GM12878 (cell line): Measurements from ENCODE around the gene PLXNA2. TPM values are rescaled to one million over a fixed set of nuclear protein-coding genes. Genes with fewer than 3 reads are reported as not detected.

Experiments used
- ATAC-seq: fragments of 200-7000 bp; cut with Tn5 transposase; 3 replicates; pipeline ENCODE4 v1.9.1; 2020; ENCODE audit warnings: mild to moderate bottlenecking, moderate library complexity
- BruUV-seq: library from RNA; stranded (reverse); fragments of 400-500 nt; replicated peaks from 2 replicates; lab custom pipeline; 2021; lab: Mats Ljungman, UMichigan
- CTCF ChIA-PET: fragments of 300-600 bp; sonication (Branson Sonifier 250); formaldehyde crosslinking; extraction: SDS; loops from one replicate; lab custom pipeline; 2021; ENCODE audit warnings: inconsistent platforms; lab: Yijun Ruan, JAX
- POLR2A ChIA-PET: fragments of 350-600 bp; formaldehyde crosslinking; extraction: SDS; loops from one replicate; lab custom pipeline; 2021; ENCODE audit warnings: inconsistent platforms; lab: Charles Lee
- RAD21 ChIA-PET: fragments of 300-600 bp; sonication (Branson Sonifier 250); formaldehyde crosslinking; loops from one replicate; lab custom pipeline; 2023; ENCODE audit warnings: antibody characterized with exemption; ENCODE audit not compliant: unreplicated experiment; lab: Charles Lee
- SMC1A ChIA-PET: fragments of 300-600 bp; sonication (Branson Sonifier 250); formaldehyde crosslinking; loops from one replicate; lab custom pipeline; 2023; ENCODE audit not compliant: unreplicated experiment, uncharacterized antibody; lab: Charles Lee
- DNase-seq: peaks from one replicate; pipeline ENCODE4 v3.0.0-alpha.2; 2011; ENCODE audit warnings: low read depth, low spot score
- FAIRE-seq: peaks from 3 replicates; lab custom pipeline; 2011; peaks lifted over from hg19 to GRCh38; lab: Jason Lieb, UNC
- H2AFZ ChIP-seq: 2 replicates; pipeline ENCODE4 v1.6.0; 2011; ENCODE audit warnings: low read depth, low read length, control low read depth; ENCODE audit not compliant: control insufficient read depth
- H3K27ac ChIP-seq: 2 replicates; pipeline ENCODE4 v1.5.1; 2011; ENCODE audit warnings: control low read depth; ENCODE audit not compliant: control insufficient read depth, insufficient read depth
- H3K27me3 ChIP-seq, 2 experiments: replicated peaks in 1 of 2; 2 replicates each; pipeline versions ENCODE4 v1.6.0 to v1.6.1; 2011; ENCODE audit warnings: low read length in 1 of 2; ENCODE audit not compliant: control insufficient read depth in 2 of 2, insufficient read depth in 2 of 2
- H3K36me3 ChIP-seq, 2 experiments: 2 replicates each; pipeline ENCODE4 v1.5.1; 2011; ENCODE audit warnings: low read length in 1 of 2; ENCODE audit not compliant: control insufficient read depth in 2 of 2, insufficient read depth in 2 of 2
- H3K4me1 ChIP-seq: 2 replicates; pipeline ENCODE4 v1.6.1; 2011; ENCODE audit warnings: mild to moderate bottlenecking, low read length, moderate library complexity, mixed read lengths; ENCODE audit not compliant: control insufficient read depth, insufficient read depth
- H3K4me2 ChIP-seq: 2 replicates; pipeline ENCODE4 v1.6.0; 2011; ENCODE audit warnings: control low read depth; ENCODE audit not compliant: control insufficient read depth, insufficient read depth
- H3K4me3 ChIP-seq: fragments of 200-600 bp; sonication (generic); 2 replicates; pipeline ENCODE4 v1.5.1; 2016
- H3K79me2 ChIP-seq: 2 replicates; pipeline ENCODE4 v1.6.0; 2011; ENCODE audit warnings: low read length; ENCODE audit not compliant: control insufficient read depth, insufficient read depth
- H3K9ac ChIP-seq: 2 replicates; pipeline ENCODE4 v1.8.0; 2011; ENCODE audit warnings: low read length, control low read depth, mixed read lengths; ENCODE audit not compliant: control insufficient read depth, insufficient read depth
- H3K9me3 ChIP-seq: replicated peaks from 3 replicates; pipeline ENCODE4 v1.5.1; 2011; ENCODE audit warnings: mild to moderate bottlenecking, low read length; ENCODE audit not compliant: control insufficient read depth, insufficient read depth
- H4K20me1 ChIP-seq: 2 replicates; pipeline ENCODE4 v1.6.0; 2011; ENCODE audit not compliant: control insufficient read depth, insufficient read depth
- E4F1 ChIP-seq: fragments of 450-650 bp; IDR thresholded peaks from 2 replicates; pipeline ENCODE4 v1.6.1; 2018; ENCODE audit warnings: borderline replicate concordance, mild to moderate bottlenecking; ENCODE audit not compliant: partially characterized antibody
- HSF1 ChIP-seq: fragments of 150-350 bp; IDR thresholded peaks from 2 replicates; pipeline ENCODE4 v1.6.1; 2014; ENCODE audit warnings: mild to moderate bottlenecking, low read depth, low read length
- MEF2B ChIP-seq: fragments of 450-650 bp; IDR thresholded peaks from 2 replicates; pipeline ENCODE4 v1.6.1; 2018; ENCODE audit warnings: mild to moderate bottlenecking, moderate library complexity; ENCODE audit not compliant: partially characterized antibody, poor library complexity, severe bottlenecking
- SP1 ChIP-seq: IDR thresholded peaks from one replicate; pipeline ENCODE4 v1.6.1; 2011; ENCODE audit warnings: low read depth, low read length
- SUZ12 ChIP-seq: fragments of 200-600 bp; sonication (generic); IDR thresholded peaks from one replicate; pipeline ENCODE4 v1.6.1; 2018; ENCODE audit warnings: antibody characterized with exemption, mild to moderate bottlenecking; ENCODE audit not compliant: unreplicated experiment
- TARDBP ChIP-seq: IDR thresholded peaks from 2 replicates; pipeline ENCODE4 v1.6.1; 2016; ENCODE audit warnings: borderline replicate concordance
- ZBTB40 ChIP-seq: fragments of 450-650 bp; IDR thresholded peaks from 2 replicates; pipeline ENCODE4 v1.6.1; 2016; ENCODE audit warnings: mild to moderate bottlenecking, moderate library complexity, borderline replicate concordance
- ZNF384 ChIP-seq: IDR thresholded peaks from 2 replicates; pipeline ENCODE4 v1.6.1; 2012; ENCODE audit warnings: low read depth, mild to moderate bottlenecking, low read length, improper control_type of control experiment, borderline replicate concordance
- ZNF592 ChIP-seq: fragments of 450-650 bp; IDR thresholded peaks from 2 replicates; pipeline ENCODE4 v1.6.1; 2017; ENCODE audit warnings: mild to moderate bottlenecking, moderate library complexity
- WGBS: methylation state at CpG from one replicate; pipeline ENCODE4 v1.1.6; 2016; ENCODE audit warnings: low lambda C conversion rate; ENCODE audit not compliant: insufficient replicate concordance, insufficient coverage; ENCODE audit errors: missing lambda C conversion rate; 5-methylcytosine and 5-hydroxymethylcytosine counted together
- in situ Hi-C: fragments of 300-500 bp; cut with MboI; formaldehyde crosslinking; loops from 9 replicates; pipeline ENCODE4 v1.14.3; 2018; ENCODE audit warnings: mixed read lengths
- intact Hi-C: fragments of 100-400 bp; cut with micrococcal nuclease; formaldehyde crosslinking; loops from one replicate; pipeline ENCODE4 v1.14.2; 2022; ENCODE audit not compliant: unreplicated experiment
- polyA plus RNA-seq, 11 experiments: library from polyadenylated mRNA; depleted of rRNA in 4 of 11; unstranded in 6 of 11; stranded (reverse) in 5 of 11; fragments of >200 nt; fragmentation: Nextera tagmentation in 4 of 11; fragmentation: Illumina TruSeq in 1 of 11; extraction: Ambion mirVana in 4 of 11; extraction: Trizol in 1 of 11; gene quantifications; 1 replicate in 1 of 11; 2 replicates in 10 of 11; pipeline versions ENCODE4 v1.2.1 to v1.2.3, GENCODE V29; 2011 to 2016; ENCODE audit warnings: inconsistent platforms in 2 of 11, missing spikeins in 2 of 11, low read depth in 1 of 11
- total RNA-seq, 4 experiments: library from RNA; depleted of rRNA in 3 of 4; stranded (reverse); fragments of >200 nt in 3 of 4; fragmentation: Illumina TruSeq in 1 of 4; extraction: Trizol in 1 of 4; gene quantifications; 2 replicates each; pipeline versions ENCODE4 v1.2.1 to v1.2.3, GENCODE V29; 2013 to 2021

PLXNA2 gene
- total and polyA plus RNA-seq, 10 of the 15 experiments (the other 5 are each of a cell fraction or from before 2014, with no cell fraction given) = under 0.01 to 0.08 (median 0.07) TPM; not detected in 4

- TF ChIP-seq ZBTB40 = no peak
- TF ChIP-seq TARDBP = no peak
Measured at GRCh38 chr1:208033236-208033635, 210.9 kb downstream of the PLXNA2 start (continued).

GRCh38 chr1:208031932-208032320 lies 212.3 kb downstream of the PLXNA2 start:
- H3K4me3 ChIP-seq = no peak overlapping the region
- intact Hi-C loops (no loop called here), in situ Hi-C loops (no loop called here)
- SMC1A ChIA-PET = no interaction called here
- WGBS = 18% methylated on average over 4 of the region's 4 CpGs
- CTCF ChIA-PET = interaction anchor here (0.8 kb wide), 1 partner anchor 12 kb away, joined by 3 read pairs; no protein-coding TSS in a partner anchor
- POLR2A ChIA-PET = no interaction called here
- H3K9me3 ChIP-seq = no peaks in the 10 kb centered on the region
- no TSS peak for BruUV-seq
- no peak overlapping the region for H2AFZ ChIP-seq
- no peak for FAIRE-seq
- RAD21 ChIA-PET = no interaction called here
- no peak for ATAC-seq
- H3K4me2 ChIP-seq = no peak overlapping the region
- H3K27me3 ChIP-seq = peaks cover 0 to 3% of the 10 kb centered on the region in 2 experiments; a peak in 3 of 4 replicates
- H3K9ac ChIP-seq = no peak overlapping the region
- H3K79me2 ChIP-seq = no peaks in the 10 kb centered on the region
- no peaks in the 10 kb centered on the region for H4K20me1 ChIP-seq
- H3K27ac ChIP-seq = no peak overlapping the region
- H3K36me3 ChIP-seq = no peaks in the 10 kb centered on the region
- H3K4me1 ChIP-seq = no peaks in the 10 kb centered on the region
- no peak for DNase-seq
- TF ChIP-seq HSF1 (no peak), ZNF384 (no peak), E4F1 (no peak), MEF2B (no peak), SP1 (no peak), SUZ12 (no peak), ZNF592 (no peak)
